SIG-M5 treated with dmso at 0.1 percent for 504 hours (cell line): Measurements from ENCODE around the gene FAM168A.
"Not testable (repeated sequence)": the region's sequence is repeated elsewhere in the genome, so short reads cannot be mapped to it uniquely, and the experiment has no call there.

Experiments used
- DNase-seq: peaks from one replicate; lab custom pipeline; 2025; ENCODE audit not compliant: unreplicated experiment; lab: John Stamatoyannopoulos, UW

The FAM168A gene

GRCh38 chr11:73470036-73470612, 127.8 kb downstream of the FAM168A start:
- not testable (repeated sequence) for DNase-seq

- no peak for DNase-seq
Measured at GRCh38 chr11:73469401-73469800, 128.5 kb downstream of the FAM168A start.

- DNase-seq, result no peak
Measured at GRCh38 chr11:73468590-73469161, 129.2 kb downstream of the FAM168A start.

GRCh38 chr11:73467505-73467904, 130.4 kb downstream of the FAM168A start:
- DNase-seq, result no peak

- DNase-seq, result no peak
Measured at GRCh38 chr11:73466643-73467042, 131.3 kb downstream of the FAM168A start.

GRCh38 chr11:73465871-73466270, 132.0 kb downstream of the FAM168A start:
- DNase-seq, result no peak

GRCh38 chr11:73465023-73465675, 132.8 kb downstream of the FAM168A start:
- no peak for DNase-seq

- no peak for DNase-seq
Measured at GRCh38 chr11:73464347-73464746, 133.6 kb downstream of the FAM168A start.

GRCh38 chr11:73463359-73463758, 134.6 kb downstream of the FAM168A start:
- DNase-seq, result peak; percentile 25

GRCh38 chr11:73461964-73462363, 135.9 kb downstream of the FAM168A start:
- peak; percentile 82 for DNase-seq

- DNase-seq, result no peak
Measured at GRCh38 chr11:73461335-73461840, 136.5 kb downstream of the FAM168A start.

GRCh38 chr11:73458201-73458600, 139.7 kb downstream of the FAM168A start:
- DNase-seq, result no peak

GRCh38 chr11:73454987-73455386, 142.9 kb downstream of the FAM168A start:
- no peak for DNase-seq

GRCh38 chr11:73453562-73453961, 144.3 kb downstream of the FAM168A start:
- no peak for DNase-seq

GRCh38 chr11:73452726-73453125, 145.2 kb downstream of the FAM168A start:
- DNase-seq, result no peak

- DNase-seq, result no peak
Measured at GRCh38 chr11:73451896-73452295, 146.0 kb downstream of the FAM168A start.

GRCh38 chr11:73446766-73447165, 151.1 kb downstream of the FAM168A start:
- DNase-seq, result no peak

- no peak for DNase-seq
Measured at GRCh38 chr11:73445980-73446379, 151.9 kb downstream of the FAM168A start.

- DNase-seq, result no peak
Measured at GRCh38 chr11:73439002-73439843, 158.7 kb downstream of the FAM168A start.

- DNase-seq, result not testable (repeated sequence)
Measured at GRCh38 chr11:73436859-73437258, 161.1 kb downstream of the FAM168A start.

GRCh38 chr11:73431396-73431795, 166.5 kb downstream of the FAM168A start:
- no peak for DNase-seq
